ENCODE results near the gene CDK15.

Gene CDK15

DNA sequence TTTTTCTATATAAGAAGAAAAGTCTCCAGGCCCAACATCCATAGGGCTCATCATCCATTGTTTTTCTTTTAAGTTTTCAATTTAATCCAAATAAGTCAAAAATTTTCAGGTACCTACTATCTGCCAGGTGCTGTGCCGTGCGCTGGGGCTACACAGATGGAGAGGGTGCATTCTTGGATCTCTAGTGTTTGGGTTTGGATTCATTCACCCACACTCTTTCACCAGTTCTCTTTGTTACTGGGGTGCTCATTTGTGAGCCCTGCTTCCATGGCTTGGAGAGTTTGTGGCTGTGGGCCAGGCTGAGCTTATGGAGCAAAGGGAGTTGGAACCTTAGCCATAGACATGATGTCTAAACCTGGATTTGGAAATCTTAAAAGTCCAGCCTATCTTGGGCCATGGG, 51.0 kb downstream of the CDK15 start:
- no peak overlapping the region for H3K4me3 ChIP-seq
- H3K9ac ChIP-seq (ENCODE audit: insufficient read length), result no peak overlapping the region
- no peak for DNase-seq (ENCODE audit: low read depth, low spot score)
- no peaks in the 10 kb centered on the region for H3K9me3 ChIP-seq (ENCODE audit: low read depth, low read length)
- no peaks in the 10 kb centered on the region for H3K36me3 ChIP-seq (ENCODE audit: insufficient read depth, low read length)
- H3K27ac ChIP-seq, result no peak overlapping the region
- TF ChIP-seq EZH2 (IDR thresholded peaks at IDR 0.05) (no peak), POLR2AphosphoS5 (IDR thresholded peaks at IDR 0.05; ENCODE audit: borderline replicate concordance, low read depth, low read length) (no peak)

DNA sequence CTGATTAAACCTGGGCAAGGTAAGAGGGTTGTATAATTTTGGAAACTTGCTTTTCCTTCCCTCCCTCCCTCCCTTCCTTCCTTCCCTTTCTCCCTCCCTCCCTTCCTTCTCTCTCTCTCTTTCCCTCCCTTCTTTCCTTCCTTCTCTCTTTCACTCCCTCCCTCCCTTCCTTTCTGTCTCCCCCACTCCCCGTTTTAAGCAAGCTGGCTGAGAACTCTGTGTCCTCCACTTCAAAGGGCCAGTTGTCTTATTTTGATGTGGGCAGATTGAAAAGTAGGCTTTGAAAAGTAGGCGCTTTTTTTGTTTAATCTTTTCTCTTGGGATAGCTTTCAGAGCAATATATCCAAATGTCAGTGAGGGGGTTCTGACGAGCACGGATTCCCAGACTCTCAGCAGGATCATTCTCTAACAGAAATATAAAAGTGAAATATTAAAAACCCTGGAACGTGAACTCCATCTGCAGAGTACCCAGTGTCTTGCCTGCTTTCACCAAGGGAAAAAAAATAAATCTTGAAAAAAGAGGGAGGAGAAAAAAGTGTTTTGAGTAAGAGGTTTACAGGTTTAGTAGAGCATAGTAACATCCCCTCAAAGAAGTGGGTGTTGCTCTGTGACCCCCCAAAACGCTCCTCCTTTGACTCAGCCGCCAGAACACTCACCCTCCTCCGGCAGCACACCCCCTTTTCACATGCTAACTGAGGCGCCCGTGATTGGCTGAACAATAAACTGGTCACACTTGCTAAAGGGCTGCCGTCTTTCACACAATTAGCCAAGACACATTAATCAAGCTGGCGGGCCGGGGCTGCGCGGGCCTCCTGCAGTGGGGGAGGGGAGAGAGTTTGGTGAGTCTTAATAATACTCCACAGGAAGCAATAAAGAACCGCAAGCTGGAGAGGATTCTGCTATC, 52.2 kb downstream of the CDK15 start:
- Histone ChIP-seq H3K36me3 (ENCODE audit: insufficient read depth, low read length) (no peaks in the 10 kb centered on the region), H3K9ac (ENCODE audit: insufficient read length) (peak overlapping the region; percentile 35), H3K27ac (peak overlapping the region; percentile 28; the same call in 1 of the 2 replicates), H3K9me3 (ENCODE audit: low read depth, low read length) (no peaks in the 10 kb centered on the region), H3K4me3 (peak overlapping the region; percentile 71)
- peak; percentile 44 for DNase-seq (ENCODE audit: low read depth, low spot score)
- TF ChIP-seq POLR2AphosphoS5 (IDR thresholded peaks at IDR 0.05; ENCODE audit: borderline replicate concordance, low read depth, low read length), result peak; percentile 43; the same call in 1 of the 2 replicates
- TF ChIP-seq FOXP2 (optimal IDR thresholded peaks at IDR 0.05; ENCODE audit: control extremely low read depth, extremely low read length, insufficient read depth), result no peak

DNA sequence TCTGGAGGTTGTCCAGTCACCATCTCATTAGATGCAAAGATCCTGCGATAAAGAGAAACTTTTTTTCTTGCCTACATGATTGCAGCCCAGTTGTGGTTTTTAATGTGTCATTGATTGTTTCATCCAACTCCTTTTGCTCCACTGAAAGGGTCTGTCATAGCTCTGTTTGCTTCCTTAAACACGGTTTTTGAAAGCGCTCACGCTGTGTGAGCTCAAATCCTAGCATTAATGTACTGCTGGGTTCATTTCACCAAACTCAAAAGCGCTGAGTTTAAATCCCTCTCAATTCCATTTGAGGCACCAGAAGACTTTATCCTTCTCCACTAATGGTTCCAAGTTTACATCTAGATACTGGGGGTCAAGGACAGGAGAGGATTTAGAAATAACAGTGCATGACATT, 53.6 kb downstream of the CDK15 start:
- no peak for TF ChIP-seq FOXP2 (optimal IDR thresholded peaks at IDR 0.05; ENCODE audit: control extremely low read depth, extremely low read length, insufficient read depth)
- no peak for TF ChIP-seq EZH2 (IDR thresholded peaks at IDR 0.05)
- TF ChIP-seq POLR2AphosphoS5 (IDR thresholded peaks at IDR 0.05; ENCODE audit: borderline replicate concordance, low read depth, low read length), result no peak
- no peak for DNase-seq (ENCODE audit: low read depth, low spot score)
- Histone ChIP-seq H3K9ac (ENCODE audit: insufficient read length) (no peak overlapping the region), H3K36me3 (ENCODE audit: insufficient read depth, low read length) (no peaks in the 10 kb centered on the region), H3K4me3 (no peak overlapping the region), H3K27ac (no peak overlapping the region), H3K9me3 (ENCODE audit: low read depth, low read length) (no peaks in the 10 kb centered on the region)

DNA sequence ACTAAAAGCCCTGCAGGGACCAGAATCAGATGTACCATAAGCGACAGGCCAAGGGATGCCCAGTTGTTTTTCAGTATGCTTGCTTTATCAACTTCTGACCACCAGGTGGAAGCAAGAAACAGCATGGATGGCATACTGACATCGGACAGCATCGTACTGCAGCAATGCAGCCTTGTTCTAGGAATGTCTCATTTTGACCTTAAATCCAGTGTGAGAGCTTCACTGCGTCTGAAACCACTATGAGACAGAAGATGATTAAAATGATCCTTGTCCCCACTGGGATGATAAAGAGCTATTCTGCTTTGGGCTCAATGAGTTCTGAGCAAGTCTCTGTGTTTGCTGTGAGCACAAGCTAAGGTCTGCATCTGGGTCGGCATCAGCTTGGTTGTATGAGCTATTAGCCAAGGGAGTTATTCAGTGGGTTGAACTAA, 54.3 kb downstream of the CDK15 start:
- no peaks in the 10 kb centered on the region for H3K36me3 ChIP-seq (ENCODE audit: insufficient read depth, low read length)
- TF ChIP-seq EZH2 (IDR thresholded peaks at IDR 0.05) (no peak), FOXP2 (optimal IDR thresholded peaks at IDR 0.05; ENCODE audit: control extremely low read depth, extremely low read length, insufficient read depth) (no peak), POLR2AphosphoS5 (IDR thresholded peaks at IDR 0.05; ENCODE audit: borderline replicate concordance, low read depth, low read length) (no peak)
- H3K9ac ChIP-seq (ENCODE audit: insufficient read length), result no peak overlapping the region
- no peaks in the 10 kb centered on the region for H3K9me3 ChIP-seq (ENCODE audit: low read depth, low read length)
- peak; percentile 55 for DNase-seq (ENCODE audit: low read depth, low spot score)
- no peak overlapping the region for H3K27ac ChIP-seq
- H3K4me3 ChIP-seq, result no peak overlapping the region

DNA sequence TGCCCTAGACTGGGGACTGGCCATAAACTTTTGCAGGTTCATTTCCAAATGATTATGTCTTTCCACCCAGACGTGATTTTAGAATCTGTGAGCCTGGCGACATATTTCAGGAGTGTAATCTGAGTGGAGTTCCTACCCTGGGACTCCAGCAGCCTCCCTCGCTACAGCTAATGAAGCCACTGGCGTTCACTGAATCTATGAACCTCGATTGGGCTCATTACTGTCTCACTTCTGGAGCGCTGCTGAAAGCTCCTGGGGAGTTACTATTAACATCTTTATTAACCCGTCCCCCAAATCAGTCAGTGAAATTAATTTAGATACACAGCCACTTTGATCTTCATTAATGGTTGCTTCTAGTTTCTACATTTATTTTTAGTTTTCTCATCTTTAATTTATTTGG, 56.5 kb downstream of the CDK15 start:
- TF ChIP-seq FOXP2 (optimal IDR thresholded peaks at IDR 0.05; ENCODE audit: control extremely low read depth, extremely low read length, insufficient read depth) (no peak), EZH2 (IDR thresholded peaks at IDR 0.05) (no peak), POLR2AphosphoS5 (IDR thresholded peaks at IDR 0.05; ENCODE audit: borderline replicate concordance, low read depth, low read length) (no peak)
- Histone ChIP-seq H3K9ac (ENCODE audit: insufficient read length) (no peak overlapping the region), H3K36me3 (ENCODE audit: insufficient read depth, low read length) (no peaks in the 10 kb centered on the region), H3K27ac (no peak overlapping the region), H3K4me3 (no peak overlapping the region), H3K9me3 (ENCODE audit: low read depth, low read length) (no peaks in the 10 kb centered on the region)
- no peak for DNase-seq (ENCODE audit: low read depth, low spot score)

DNA sequence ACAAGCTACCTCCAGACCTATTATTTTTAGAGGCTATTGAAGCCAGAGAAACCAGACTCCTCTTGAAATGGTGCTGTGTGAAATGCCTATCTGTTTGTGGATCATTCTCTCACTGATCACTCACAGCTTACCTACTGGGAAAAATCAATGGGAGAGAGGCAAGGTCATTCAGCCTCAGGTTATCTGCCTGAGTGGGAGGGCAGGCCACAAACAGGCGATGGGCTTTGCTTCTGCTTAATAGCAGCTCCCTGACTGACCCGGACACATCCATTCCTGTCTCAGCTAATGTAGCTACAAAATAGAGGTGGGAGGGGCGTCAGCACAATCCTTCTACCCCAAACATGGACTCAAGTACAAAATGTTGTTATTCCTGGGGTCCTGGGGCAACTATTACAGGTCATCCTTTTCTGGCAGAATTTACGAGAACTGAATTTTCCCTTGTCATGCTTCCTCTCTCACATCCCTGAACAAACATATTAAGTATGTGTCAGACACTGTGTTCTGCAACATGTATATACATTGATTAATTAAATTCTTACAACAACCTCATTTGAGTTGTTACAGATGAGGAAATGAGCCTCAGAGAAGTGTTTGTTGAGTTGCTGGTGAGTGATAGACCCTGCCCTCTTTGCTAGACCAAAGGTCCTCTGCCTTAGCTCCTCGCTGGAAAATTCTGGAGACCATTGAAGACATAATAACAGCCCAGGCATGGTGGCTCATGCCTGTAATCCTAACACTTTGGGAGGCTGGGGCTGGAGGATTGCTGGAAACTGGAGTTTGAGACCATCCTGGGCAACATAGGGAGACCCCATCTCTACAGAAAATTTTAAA, 60.5 kb downstream of the CDK15 start:
- DNase-seq (ENCODE audit: low read depth, low spot score), result no peak
- no peak overlapping the region for H3K4me3 ChIP-seq
- H3K9ac ChIP-seq (ENCODE audit: insufficient read length), result no peak overlapping the region
- H3K36me3 ChIP-seq (ENCODE audit: insufficient read depth, low read length), result no peaks in the 10 kb centered on the region
- H3K9me3 ChIP-seq (ENCODE audit: low read depth, low read length), result no peaks in the 10 kb centered on the region
- TF ChIP-seq POLR2AphosphoS5 (IDR thresholded peaks at IDR 0.05; ENCODE audit: borderline replicate concordance, low read depth, low read length), result no peak
- no peak for TF ChIP-seq EZH2 (IDR thresholded peaks at IDR 0.05)
- TF ChIP-seq FOXP2 (optimal IDR thresholded peaks at IDR 0.05; ENCODE audit: control extremely low read depth, extremely low read length, insufficient read depth), result no peak
- H3K27ac ChIP-seq, result no peak overlapping the region

DNA sequence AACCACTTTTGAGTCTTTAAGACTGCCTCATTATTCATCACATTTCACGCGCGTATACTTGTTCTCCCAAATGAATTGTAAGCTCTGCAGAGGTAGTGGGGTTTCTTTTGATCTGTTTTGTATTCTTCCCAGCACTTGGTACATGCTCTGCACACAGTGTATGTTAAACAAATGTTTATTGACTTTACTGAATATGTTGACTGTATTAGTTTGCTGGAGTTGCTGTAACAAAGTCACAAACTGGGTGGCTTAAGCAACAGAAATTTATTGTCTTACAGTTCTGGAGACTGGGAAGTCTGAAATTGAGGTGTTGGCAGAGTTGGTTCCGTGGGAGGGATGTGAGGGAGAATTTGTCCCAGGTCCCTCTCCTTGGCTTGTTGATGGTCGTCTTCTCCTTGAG, 65.1 kb downstream of the CDK15 start:
- no peak for TF ChIP-seq EZH2 (IDR thresholded peaks at IDR 0.05)
- no peak for TF ChIP-seq FOXP2 (optimal IDR thresholded peaks at IDR 0.05; ENCODE audit: control extremely low read depth, extremely low read length, insufficient read depth)
- TF ChIP-seq POLR2AphosphoS5 (IDR thresholded peaks at IDR 0.05; ENCODE audit: borderline replicate concordance, low read depth, low read length), result no peak
- no peak overlapping the region for H3K4me3 ChIP-seq
- H3K36me3 ChIP-seq (ENCODE audit: insufficient read depth, low read length), result no peaks in the 10 kb centered on the region
- H3K9ac ChIP-seq (ENCODE audit: insufficient read length), result no peak overlapping the region
- no peaks in the 10 kb centered on the region for H3K9me3 ChIP-seq (ENCODE audit: low read depth, low read length)
- no peak for DNase-seq (ENCODE audit: low read depth, low spot score)
- H3K27ac ChIP-seq, result no peak overlapping the region

DNA sequence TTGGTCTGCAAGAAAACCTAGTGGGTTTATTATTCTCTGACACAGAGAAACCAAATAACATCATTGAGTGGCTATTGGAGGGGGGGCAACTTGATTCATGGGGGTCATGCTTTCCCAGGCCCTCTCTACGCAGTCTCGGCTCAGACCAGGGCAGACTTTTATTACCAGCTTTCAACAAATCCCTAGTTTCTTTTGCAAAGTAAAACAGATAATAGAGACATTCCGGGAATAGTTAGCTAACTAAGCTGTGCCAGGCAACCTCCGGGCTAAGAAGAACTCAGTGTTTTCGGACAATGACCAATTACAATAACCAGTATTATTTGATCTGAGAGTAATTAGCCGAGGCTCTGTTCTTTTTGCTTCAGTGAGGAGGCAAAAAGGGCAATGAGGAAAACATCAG, 66.3 kb downstream of the CDK15 start:
- Histone ChIP-seq H3K9ac (ENCODE audit: insufficient read length) (no peak overlapping the region), H3K9me3 (ENCODE audit: low read depth, low read length) (no peaks in the 10 kb centered on the region), H3K36me3 (ENCODE audit: insufficient read depth, low read length) (no peaks in the 10 kb centered on the region), H3K4me3 (no peak overlapping the region), H3K27ac (no peak overlapping the region)
- TF ChIP-seq EZH2 (IDR thresholded peaks at IDR 0.05) (no peak), FOXP2 (optimal IDR thresholded peaks at IDR 0.05; ENCODE audit: control extremely low read depth, extremely low read length, insufficient read depth) (no peak), POLR2AphosphoS5 (IDR thresholded peaks at IDR 0.05; ENCODE audit: borderline replicate concordance, low read depth, low read length) (no peak)
- DNase-seq (ENCODE audit: low read depth, low spot score), result no peak
